Hepatocyte (in vitro differentiated cells): ENCODE data around the gene ID1.

Source experiments
- CTCF ChIP-seq: fragments of 200-600 bp; sonication (generic); IDR thresholded peaks from 2 replicates; pipeline ENCODE4 v1.5.1; 2016; ENCODE audit warnings: antibody characterized with exemption, mild to moderate bottlenecking; ENCODE audit not compliant: poor library complexity
- EZH2 ChIP-seq: fragments of 200-600 bp; sonication (generic); IDR thresholded peaks from 2 replicates; pipeline ENCODE4 v1.6.1; 2016; ENCODE audit warnings: antibody characterized with exemption, mild to moderate bottlenecking, borderline replicate concordance

- no peak for TF ChIP-seq CTCF
- no peak for TF ChIP-seq EZH2
Measured at GRCh38 chr20:31641391-31641790, 36.3 kb downstream of the ID1 start.
